Esophagus muscularis mucosa (tissue), 4 donors: ENCODE measurements around the gene KRT12.

Experiments used
- EP300 ChIP-seq: sonication (generic); formaldehyde crosslinking; IDR thresholded peaks from one replicate; pipeline ENCODE4 v1.6.1; 2017; ENCODE audit warnings: antibody characterized with exemption
- POLR2A ChIP-seq: fragments of 450-650 bp; IDR thresholded peaks from one replicate; pipeline ENCODE4 v1.6.1; 2017; ENCODE audit warnings: antibody characterized with exemption, moderate library complexity, mild to moderate bottlenecking, low read depth
- POLR2AphosphoS5 ChIP-seq, 2 donors: sonication (generic); formaldehyde crosslinking; IDR thresholded peaks; one replicate each; pipeline ENCODE4 v1.6.1; 2017; ENCODE audit warnings: antibody characterized with exemption in 2 of 2
- TF ChIP-seq, protein P1 (sequence below), 3 experiments: fragments of 200-600 bp in 2 of 3; fragments of 450-650 bp in 1 of 3; sonication (generic) in 2 of 3; IDR thresholded peaks; one replicate each; pipeline ENCODE4 v1.5.1; 2017 to 2019; ENCODE audit warnings: antibody characterized with exemption in 3 of 3, mild to moderate bottlenecking in 2 of 3, moderate library complexity in 1 of 3

DNA sequence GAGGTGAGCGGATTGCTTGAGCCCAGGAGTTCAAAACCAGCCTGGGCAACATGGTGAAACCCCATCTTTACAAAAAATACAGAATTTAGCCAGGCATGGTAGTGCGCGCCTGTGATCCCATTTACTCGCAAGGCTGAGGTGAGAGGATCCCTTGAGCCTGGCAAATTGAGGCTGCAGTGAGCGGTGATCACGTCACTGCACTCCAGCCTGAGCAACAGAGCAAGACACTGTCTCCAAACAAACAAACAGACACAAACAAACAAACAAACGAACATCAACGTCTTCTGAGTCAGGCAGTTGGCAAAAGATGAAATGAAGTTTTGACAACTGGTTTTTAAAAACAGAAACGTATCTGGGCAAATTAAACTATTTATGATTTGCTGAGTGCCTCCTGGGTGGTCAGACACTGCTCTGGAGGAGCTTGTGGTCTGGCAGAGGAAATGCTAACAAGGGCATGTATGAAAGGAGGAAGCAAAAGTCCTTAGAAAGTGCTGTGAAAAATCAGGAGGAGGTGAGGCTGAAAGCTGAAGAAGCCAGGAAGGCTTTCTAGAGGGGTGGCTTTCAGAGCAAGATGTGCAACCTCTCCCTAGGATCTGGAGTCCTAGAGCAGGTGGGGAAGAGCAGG lies 28.2 kb upstream of the KRT12 start:
- TF ChIP-seq POLR2A, result no peak
- no peak for TF ChIP-seq EP300
- TF ChIP-seq, protein P1, sequence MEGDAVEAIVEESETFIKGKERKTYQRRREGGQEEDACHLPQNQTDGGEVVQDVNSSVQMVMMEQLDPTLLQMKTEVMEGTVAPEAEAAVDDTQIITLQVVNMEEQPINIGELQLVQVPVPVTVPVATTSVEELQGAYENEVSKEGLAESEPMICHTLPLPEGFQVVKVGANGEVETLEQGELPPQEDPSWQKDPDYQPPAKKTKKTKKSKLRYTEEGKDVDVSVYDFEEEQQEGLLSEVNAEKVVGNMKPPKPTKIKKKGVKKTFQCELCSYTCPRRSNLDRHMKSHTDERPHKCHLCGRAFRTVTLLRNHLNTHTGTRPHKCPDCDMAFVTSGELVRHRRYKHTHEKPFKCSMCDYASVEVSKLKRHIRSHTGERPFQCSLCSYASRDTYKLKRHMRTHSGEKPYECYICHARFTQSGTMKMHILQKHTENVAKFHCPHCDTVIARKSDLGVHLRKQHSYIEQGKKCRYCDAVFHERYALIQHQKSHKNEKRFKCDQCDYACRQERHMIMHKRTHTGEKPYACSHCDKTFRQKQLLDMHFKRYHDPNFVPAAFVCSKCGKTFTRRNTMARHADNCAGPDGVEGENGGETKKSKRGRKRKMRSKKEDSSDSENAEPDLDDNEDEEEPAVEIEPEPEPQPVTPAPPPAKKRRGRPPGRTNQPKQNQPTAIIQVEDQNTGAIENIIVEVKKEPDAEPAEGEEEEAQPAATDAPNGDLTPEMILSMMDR (IDR thresholded peaks at IDR 0.05), result no peak
- TF ChIP-seq POLR2AphosphoS5 (IDR thresholded peaks at IDR 0.05), result no peak
